Calu3 (cell line): ENCODE measurements around the gene NKX6-2. TPM values are rescaled to one million over a fixed set of nuclear protein-coding genes. Genes with fewer than 3 reads are reported as not detected.

ENCODE experiments used
- BruUV-seq: library from RNA; stranded (reverse); fragments of 400-500 nt; replicated peaks from 2 replicates; lab custom pipeline; 2021; lab: Mats Ljungman, UMichigan
- CTCF ChIA-PET: fragments of 300-600 bp; sonication (Branson Sonifier 250); formaldehyde crosslinking; loops from one replicate; lab custom pipeline; 2022; ENCODE audit warnings: antibody characterized with exemption; lab: Charles Lee
- DNase-seq: peaks from one replicate; pipeline ENCODE4 v3.0.0; 2022
- H3K27ac Mint-ChIP-seq: one replicate; pipeline ENCODE4 v1.8.0; 2022; ENCODE audit warnings: mixed read lengths; ENCODE audit not compliant: unreplicated experiment
- H3K27me3 Mint-ChIP-seq: one replicate; pipeline ENCODE4 v1.8.0; 2022; ENCODE audit warnings: mixed read lengths; ENCODE audit not compliant: unreplicated experiment
- H3K36me3 Mint-ChIP-seq: one replicate; pipeline ENCODE4 v1.8.0; 2022; ENCODE audit warnings: mild to moderate bottlenecking, moderate library complexity, mixed read lengths; ENCODE audit not compliant: insufficient read depth, unreplicated experiment
- H3K4me1 Mint-ChIP-seq: one replicate; pipeline ENCODE4 v1.8.0; 2022; ENCODE audit warnings: mild to moderate bottlenecking, low read depth, mixed read lengths; ENCODE audit not compliant: unreplicated experiment
- H3K4me3 Mint-ChIP-seq: one replicate; pipeline ENCODE4 v1.8.0; 2022; ENCODE audit warnings: mild to moderate bottlenecking, low read depth, moderate library complexity, mixed read lengths; ENCODE audit not compliant: unreplicated experiment
- H3K9me3 Mint-ChIP-seq: one replicate; pipeline ENCODE4 v1.8.0; 2022; ENCODE audit warnings: low read depth, mixed read lengths; ENCODE audit not compliant: unreplicated experiment
- intact Hi-C: fragments of 100-400 bp; cut with micrococcal nuclease; formaldehyde crosslinking; loops from one replicate; pipeline ENCODE4 v1.10.0; 2022; ENCODE audit not compliant: unreplicated experiment
- total RNA-seq: library from RNA; stranded (reverse); gene quantifications from 2 replicates; pipeline ENCODE4 v1.2.3, GENCODE V29; 2022
- TF ChIP-seq, protein P1 (sequence below): fragments of 200-600 bp; IDR thresholded peaks from one replicate; pipeline ENCODE4 v1.8.0; 2022; ENCODE audit warnings: antibody characterized with exemption; ENCODE audit not compliant: unreplicated experiment

Gene NKX6-2
- total RNA-seq, 1 experiment from 2014 or later, result not detected

DNA sequence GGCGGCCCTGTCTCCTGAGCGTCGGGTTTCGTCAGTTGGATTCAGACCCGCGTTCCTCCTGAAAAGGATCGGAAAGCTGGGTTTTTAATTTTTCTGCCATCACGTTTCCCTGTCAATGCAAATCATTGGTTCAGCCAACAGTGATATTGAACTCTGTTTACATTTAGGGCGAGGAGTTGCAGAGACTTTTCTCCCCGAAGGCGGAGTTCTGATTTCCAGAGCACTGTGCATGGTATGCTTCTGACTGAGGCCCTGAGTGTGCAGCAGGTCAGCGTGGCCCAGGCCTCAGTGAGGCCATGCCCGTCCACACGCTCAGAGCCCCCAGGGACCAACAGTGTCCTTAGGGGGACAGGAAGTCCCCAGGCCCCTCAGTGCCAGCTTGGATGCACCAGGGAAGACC lies 27.1 kb downstream of the NKX6-2 start:
- DNase-seq, result no peak
- CTCF ChIA-PET, result no interaction called here
- TF ChIP-seq, protein P1, sequence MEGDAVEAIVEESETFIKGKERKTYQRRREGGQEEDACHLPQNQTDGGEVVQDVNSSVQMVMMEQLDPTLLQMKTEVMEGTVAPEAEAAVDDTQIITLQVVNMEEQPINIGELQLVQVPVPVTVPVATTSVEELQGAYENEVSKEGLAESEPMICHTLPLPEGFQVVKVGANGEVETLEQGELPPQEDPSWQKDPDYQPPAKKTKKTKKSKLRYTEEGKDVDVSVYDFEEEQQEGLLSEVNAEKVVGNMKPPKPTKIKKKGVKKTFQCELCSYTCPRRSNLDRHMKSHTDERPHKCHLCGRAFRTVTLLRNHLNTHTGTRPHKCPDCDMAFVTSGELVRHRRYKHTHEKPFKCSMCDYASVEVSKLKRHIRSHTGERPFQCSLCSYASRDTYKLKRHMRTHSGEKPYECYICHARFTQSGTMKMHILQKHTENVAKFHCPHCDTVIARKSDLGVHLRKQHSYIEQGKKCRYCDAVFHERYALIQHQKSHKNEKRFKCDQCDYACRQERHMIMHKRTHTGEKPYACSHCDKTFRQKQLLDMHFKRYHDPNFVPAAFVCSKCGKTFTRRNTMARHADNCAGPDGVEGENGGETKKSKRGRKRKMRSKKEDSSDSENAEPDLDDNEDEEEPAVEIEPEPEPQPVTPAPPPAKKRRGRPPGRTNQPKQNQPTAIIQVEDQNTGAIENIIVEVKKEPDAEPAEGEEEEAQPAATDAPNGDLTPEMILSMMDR, result no peak
- Mint-ChIP-seq H3K9me3 (peaks cover 6% of the 10 kb centered on the region), H3K36me3 (no peaks in the 10 kb centered on the region), H3K27me3 (no peaks in the 10 kb centered on the region), H3K4me3 (no peak overlapping the region), H3K27ac (no peak overlapping the region), H3K4me1 (no peaks in the 10 kb centered on the region)
- intact Hi-C loops, result no loop called here
- no TSS peak for BruUV-seq

DNA sequence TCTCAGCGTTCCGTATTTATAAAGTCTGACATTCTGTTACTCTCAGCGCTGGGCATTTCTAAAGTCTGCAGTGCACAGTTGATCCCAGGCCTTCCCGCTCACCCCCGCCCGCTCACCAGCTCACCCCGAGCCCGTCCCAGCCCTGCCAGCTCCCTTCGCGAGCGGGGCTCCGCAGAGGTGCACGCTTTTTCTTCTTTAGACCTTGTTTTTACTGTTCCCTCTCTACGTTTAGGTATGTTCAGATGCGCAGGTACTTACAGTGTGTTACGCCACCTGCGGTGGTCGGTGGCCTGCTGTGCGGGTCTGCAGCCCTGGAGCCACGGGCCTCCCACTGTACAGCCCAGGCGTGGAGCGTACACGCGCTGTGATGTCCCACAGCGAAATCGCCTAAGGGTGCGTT lies 28.8 kb downstream of the NKX6-2 start:
- no TSS peak for BruUV-seq
- TF ChIP-seq, protein P1, result no peak
- no peaks in the 10 kb centered on the region for H3K4me1 Mint-ChIP-seq
- intact Hi-C loops, result no loop called here
- no peak overlapping the region for H3K27ac Mint-ChIP-seq
- CTCF ChIA-PET, result no interaction called here
- H3K4me3 Mint-ChIP-seq, result no peak overlapping the region
- DNase-seq, result no peak
- H3K9me3 Mint-ChIP-seq, result peaks cover 6% of the 10 kb centered on the region
- no peaks in the 10 kb centered on the region for H3K27me3 Mint-ChIP-seq
- H3K36me3 Mint-ChIP-seq, result no peaks in the 10 kb centered on the region

DNA sequence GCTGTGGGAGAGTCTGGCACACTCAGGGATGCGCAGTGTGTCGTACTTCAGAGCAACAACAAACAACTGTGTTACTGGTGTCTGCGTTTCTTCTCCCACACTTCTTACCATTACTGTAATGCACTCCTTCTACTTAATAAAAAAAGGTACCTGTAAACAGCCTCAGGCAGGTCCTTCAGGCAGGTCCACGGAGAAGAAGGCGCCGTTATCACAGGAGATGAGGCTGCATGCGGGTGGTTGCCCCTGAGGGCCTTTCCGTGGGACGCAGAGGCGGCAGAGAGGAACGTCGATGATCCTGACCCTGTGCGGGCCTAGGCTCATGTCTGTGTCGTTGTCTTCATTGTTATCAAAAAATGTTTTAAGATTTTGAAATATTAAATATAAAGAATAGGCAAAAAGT lies 29.4 kb downstream of the NKX6-2 start:
- intact Hi-C loops, result no loop called here
- CTCF ChIA-PET, result no interaction called here

DNA sequence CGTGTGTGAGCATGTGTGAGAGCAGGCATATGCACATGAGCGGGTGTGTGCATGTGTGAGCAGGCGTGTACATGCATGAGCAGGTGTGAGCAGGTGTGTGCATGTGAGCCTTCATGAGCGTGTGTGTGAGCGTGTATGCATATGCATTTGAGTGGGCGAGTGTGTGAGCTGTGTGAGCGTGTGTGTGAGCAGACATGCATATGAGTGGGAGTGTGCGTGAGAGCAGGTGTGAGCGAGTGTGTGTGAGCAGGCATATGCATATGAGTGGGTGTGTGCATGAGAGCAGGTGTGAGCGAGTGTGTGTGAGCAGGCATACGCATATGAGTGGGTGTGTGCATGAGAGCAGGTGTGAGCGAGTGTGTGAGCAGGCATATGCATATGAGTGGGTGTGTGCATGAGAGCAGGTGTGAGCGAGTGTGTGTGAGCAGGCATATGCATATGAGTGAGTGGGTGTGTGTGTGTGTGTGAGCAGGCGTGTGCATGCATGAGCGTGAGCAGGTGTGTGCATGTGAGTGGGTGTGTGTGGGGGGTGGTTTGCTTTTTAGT lies 30.7 kb downstream of the NKX6-2 start:
- DNase-seq, result no peak
- Mint-ChIP-seq H3K36me3 (peaks cover 5% of the 10 kb centered on the region), H3K27ac (no peak overlapping the region), H3K4me3 (no peak overlapping the region), H3K4me1 (no peaks in the 10 kb centered on the region), H3K9me3 (peaks cover 6% of the 10 kb centered on the region), H3K27me3 (no peaks in the 10 kb centered on the region)
- intact Hi-C loops, result no loop called here
- CTCF ChIA-PET, result no interaction called here
- BruUV-seq, result no TSS peak
- TF ChIP-seq, protein P1, result no peak

More for the DNA sequence above, 29.4 kb downstream of the NKX6-2 start:
- Mint-ChIP-seq H3K27ac (no peak overlapping the region), H3K4me1 (no peaks in the 10 kb centered on the region), H3K9me3 (peaks cover 6% of the 10 kb centered on the region), H3K27me3 (no peaks in the 10 kb centered on the region), H3K36me3 (peaks cover 4% of the 10 kb centered on the region), H3K4me3 (no peak overlapping the region)
- no peak for DNase-seq
- no TSS peak for BruUV-seq
- TF ChIP-seq, protein P1, result no peak
